A549 (cell line): ENCODE data around the gene ATP2C1.

ENCODE experiments used
- BCL3 ChIP-seq: fragments of >200 bp; sonication (Bioruptor Twin); formaldehyde crosslinking; IDR thresholded peaks from 3 replicates; pipeline ENCODE4 v1.6.1; 2016
- CEBPB ChIP-seq, 2 experiments: fragments of >200 bp in 1 of 2; sonication (Bioruptor Twin) in 1 of 2; formaldehyde crosslinking in 1 of 2; IDR thresholded peaks; 2 replicates each; pipeline ENCODE4 v1.6.1; 2012 to 2016
- EP300 ChIP-seq, 2 experiments: fragments of >200 bp; sonication (Bioruptor Twin); formaldehyde crosslinking; IDR thresholded peaks; 2 replicates in 1 of 2; 3 replicates in 1 of 2; pipeline ENCODE4 v1.6.1; 2016 to 2017
- MYC ChIP-seq: IDR thresholded peaks from 2 replicates; pipeline ENCODE4 v1.6.1; 2012; ENCODE audit warnings: mild to moderate bottlenecking, inconsistent platforms, low read length, improper control_type of control experiment, borderline replicate concordance
- POLR2A ChIP-seq: IDR thresholded peaks from 2 replicates; pipeline ENCODE4 v1.6.1; 2012; ENCODE audit warnings: mild to moderate bottlenecking, low read length
- RAD21 ChIP-seq, 2 experiments: fragments of >200 bp in 1 of 2; sonication (Bioruptor Twin) in 1 of 2; formaldehyde crosslinking in 1 of 2; IDR thresholded peaks in 1 of 2; conservative IDR thresholded peaks in 1 of 2; 2 replicates in 1 of 2; 3 replicates in 1 of 2; pipeline ENCODE4 v1.6.1; 2012 to 2018; ENCODE audit warnings: inconsistent platforms in 1 of 2
- RARB ChIP-seq: fragments of 250-450 bp; sonication (Bioruptor Pico); IDR thresholded peaks from 2 replicates; pipeline ENCODE4 v1.8.0; 2021; ENCODE audit warnings: mild to moderate bottlenecking, moderate library complexity
- REST ChIP-seq: fragments of 200-600 bp; sonication (generic); IDR thresholded peaks from 2 replicates; pipeline ENCODE4 v1.6.1; 2016; ENCODE audit warnings: antibody characterized with exemption, mild to moderate bottlenecking, moderate library complexity
- SREBF2 ChIP-seq: fragments of 450-650 bp; IDR thresholded peaks from 2 replicates; pipeline ENCODE4 v1.6.1; 2014; ENCODE audit warnings: mild to moderate bottlenecking, moderate library complexity
- TF ChIP-seq, protein P1 (sequence below): fragments of >200 bp; sonication (Bioruptor Twin); formaldehyde crosslinking; IDR thresholded peaks from 3 replicates; pipeline ENCODE4 v1.5.1; 2016
- TF ChIP-seq, protein P2 (sequence below): IDR thresholded peaks from 2 replicates; pipeline ENCODE4 v1.6.1; 2012

GRCh38 chr3:130926504-130926903 is 32.6 kb downstream of the ATP2C1 start:
- no peak for TF ChIP-seq EP300 (IDR thresholded peaks at IDR 0.05)
- TF ChIP-seq, protein P1, sequence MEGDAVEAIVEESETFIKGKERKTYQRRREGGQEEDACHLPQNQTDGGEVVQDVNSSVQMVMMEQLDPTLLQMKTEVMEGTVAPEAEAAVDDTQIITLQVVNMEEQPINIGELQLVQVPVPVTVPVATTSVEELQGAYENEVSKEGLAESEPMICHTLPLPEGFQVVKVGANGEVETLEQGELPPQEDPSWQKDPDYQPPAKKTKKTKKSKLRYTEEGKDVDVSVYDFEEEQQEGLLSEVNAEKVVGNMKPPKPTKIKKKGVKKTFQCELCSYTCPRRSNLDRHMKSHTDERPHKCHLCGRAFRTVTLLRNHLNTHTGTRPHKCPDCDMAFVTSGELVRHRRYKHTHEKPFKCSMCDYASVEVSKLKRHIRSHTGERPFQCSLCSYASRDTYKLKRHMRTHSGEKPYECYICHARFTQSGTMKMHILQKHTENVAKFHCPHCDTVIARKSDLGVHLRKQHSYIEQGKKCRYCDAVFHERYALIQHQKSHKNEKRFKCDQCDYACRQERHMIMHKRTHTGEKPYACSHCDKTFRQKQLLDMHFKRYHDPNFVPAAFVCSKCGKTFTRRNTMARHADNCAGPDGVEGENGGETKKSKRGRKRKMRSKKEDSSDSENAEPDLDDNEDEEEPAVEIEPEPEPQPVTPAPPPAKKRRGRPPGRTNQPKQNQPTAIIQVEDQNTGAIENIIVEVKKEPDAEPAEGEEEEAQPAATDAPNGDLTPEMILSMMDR, result no peak
- TF ChIP-seq RAD21 (conservative IDR thresholded peaks at IDR 0.05 in 1 of 2, IDR thresholded peaks at IDR 0.05 in 1 of 2), result no peak
- TF ChIP-seq RARB (CRISPR knock-in tag), result no peak
- TF ChIP-seq CEBPB (IDR thresholded peaks at IDR 0.05), result no peak
- no peak for TF ChIP-seq POLR2A
- no peak for TF ChIP-seq SREBF2
- TF ChIP-seq BCL3, result no peak
- TF ChIP-seq REST, result no peak
- no peak for TF ChIP-seq MYC
- TF ChIP-seq, protein P2, sequence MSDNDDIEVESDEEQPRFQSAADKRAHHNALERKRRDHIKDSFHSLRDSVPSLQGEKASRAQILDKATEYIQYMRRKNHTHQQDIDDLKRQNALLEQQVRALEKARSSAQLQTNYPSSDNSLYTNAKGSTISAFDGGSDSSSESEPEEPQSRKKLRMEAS, result no peak
